ENCODE results near the gene EMX1.

The EMX1 gene

GRCh38 chr2:72953976-72954375 lies 36.7 kb downstream of the EMX1 start:
- DNase-seq (ENCODE audit: low read depth): no peak
- no peak overlapping the region for H3K4me3 ChIP-seq (ENCODE audit: low read length)
- no peak for TF ChIP-seq CTCF (IDR thresholded peaks at IDR 0.05; ENCODE audit: insufficient read depth, low read depth, low read length, missing control alignments)

- TF ChIP-seq CTCF (IDR thresholded peaks at IDR 0.05; ENCODE audit: insufficient read depth, low read depth, low read length, missing control alignments): no peak
- no peak for DNase-seq (ENCODE audit: low read depth)
- H3K4me3 ChIP-seq (ENCODE audit: low read length): no peak overlapping the region
Measured at GRCh38 chr2:72954376-72955227, 37.3 kb downstream of the EMX1 start.

GRCh38 chr2:72955228-72956049 lies 38.1 kb downstream of the EMX1 start:
- TF ChIP-seq CTCF (IDR thresholded peaks at IDR 0.05; ENCODE audit: insufficient read depth, low read depth, low read length, missing control alignments): no peak
- no peak for DNase-seq (ENCODE audit: low read depth)
- no peak overlapping the region for H3K4me3 ChIP-seq (ENCODE audit: low read length)

- no peak for DNase-seq (ENCODE audit: low read depth)
- no peak overlapping the region for H3K4me3 ChIP-seq (ENCODE audit: low read length)
- no peak for TF ChIP-seq CTCF (IDR thresholded peaks at IDR 0.05; ENCODE audit: insufficient read depth, low read depth, low read length, missing control alignments)
Measured at GRCh38 chr2:72956050-72956395, 38.7 kb downstream of the EMX1 start.

GRCh38 chr2:72956936-72957335 lies 39.6 kb downstream of the EMX1 start:
- no peak for TF ChIP-seq CTCF (IDR thresholded peaks at IDR 0.05; ENCODE audit: insufficient read depth, low read depth, low read length, missing control alignments)
- no peak overlapping the region for H3K4me3 ChIP-seq (ENCODE audit: low read length)
- DNase-seq (ENCODE audit: low read depth): no peak

- no peak for DNase-seq (ENCODE audit: low read depth)
- H3K4me3 ChIP-seq (ENCODE audit: low read length): no peak overlapping the region
- no peak for TF ChIP-seq CTCF (IDR thresholded peaks at IDR 0.05; ENCODE audit: insufficient read depth, low read depth, low read length, missing control alignments)
Measured at GRCh38 chr2:72958542-72959385, 41.4 kb downstream of the EMX1 start.

Data from epithelial cell of esophagus (primary cell).